HG03039 (cell line): ENCODE data around the gene TRIM44.
"Not testable (repeated sequence)": the region's sequence is repeated elsewhere in the genome, so short reads cannot be mapped to it uniquely, and the experiment has no call there.

Experiments used
- ATAC-seq: cut with Tn5 transposase; IDR thresholded peaks from one replicate; pipeline ENCODE4 v1.9.1; 2021; ENCODE audit warnings: mild to moderate bottlenecking, moderate library complexity; ENCODE audit not compliant: unreplicated experiment

Gene TRIM44

GRCh38 chr11:35846874-35847273, 184.3 kb downstream of the TRIM44 start:
- no peak for ATAC-seq

- ATAC-seq, result no peak
Observed at GRCh38 chr11:35847473-35847872, 184.9 kb downstream of the TRIM44 start.

- no peak for ATAC-seq
Observed at GRCh38 chr11:35848616-35849015, 186.0 kb downstream of the TRIM44 start.

- ATAC-seq, result no peak
Observed at GRCh38 chr11:35850191-35850590, 187.6 kb downstream of the TRIM44 start.

GRCh38 chr11:35851342-35851741, 188.8 kb downstream of the TRIM44 start:
- ATAC-seq, result no peak

GRCh38 chr11:35852056-35852455, 189.5 kb downstream of the TRIM44 start:
- no peak for ATAC-seq

GRCh38 chr11:35853971-35854370, 191.4 kb downstream of the TRIM44 start:
- ATAC-seq, result no peak

GRCh38 chr11:35855671-35856070, 193.1 kb downstream of the TRIM44 start:
- no peak for ATAC-seq

- no peak for ATAC-seq
Observed at GRCh38 chr11:35856259-35856658, 193.7 kb downstream of the TRIM44 start.

GRCh38 chr11:35856756-35857155, 194.2 kb downstream of the TRIM44 start:
- ATAC-seq, result no peak

- no peak for ATAC-seq
Observed at GRCh38 chr11:35857922-35858321, 195.3 kb downstream of the TRIM44 start.

GRCh38 chr11:35859301-35859700, 196.7 kb downstream of the TRIM44 start:
- ATAC-seq, result no peak

- ATAC-seq, result not testable (repeated sequence)
Observed at GRCh38 chr11:35860194-35860593, 197.6 kb downstream of the TRIM44 start.

GRCh38 chr11:35861191-35861590, 198.6 kb downstream of the TRIM44 start:
- ATAC-seq, result no peak

- no peak for ATAC-seq
Observed at GRCh38 chr11:35862666-35863065, 200.1 kb downstream of the TRIM44 start.

- no peak for ATAC-seq
Observed at GRCh38 chr11:35864131-35864530, 201.6 kb downstream of the TRIM44 start.

- no peak for ATAC-seq
Observed at GRCh38 chr11:35866601-35867000, 204.0 kb downstream of the TRIM44 start.
